OCI-LY1 (cell line): Measurements from ENCODE around the gene NEURL4.

Experiments used
- H2AFZ ChIP-seq: fragments of 200-600 bp; sonication (generic), shearing (Covaris generic); 2 replicates; pipeline ENCODE4 v1.6.0; 2014; ENCODE audit warnings: antibody characterized with exemption, mild to moderate bottlenecking, low read length
- H3F3A ChIP-seq: fragments of 200-600 bp; sonication (generic), shearing (Covaris generic); 2 replicates; pipeline ENCODE4 v1.6.0; 2014; ENCODE audit warnings: mild to moderate bottlenecking, antibody characterized with exemption, low read length, moderate library complexity; ENCODE audit not compliant: insufficient read depth
- H3K27ac ChIP-seq: fragments of 200-600 bp; sonication (generic); 2 replicates; pipeline ENCODE4 v1.5.1; 2014; ENCODE audit warnings: low read length, mixed run types, mild to moderate bottlenecking, low read depth; ENCODE audit not compliant: poor library complexity, severe bottlenecking
- H3K27me3 ChIP-seq: fragments of 200-600 bp; sonication (generic); 2 replicates; pipeline ENCODE4 v1.6.0; 2014; ENCODE audit warnings: antibody characterized with exemption, mild to moderate bottlenecking, low read length, moderate library complexity; ENCODE audit not compliant: insufficient read depth
- H3K36me3 ChIP-seq: fragments of 200-600 bp; sonication (generic); 2 replicates; pipeline ENCODE4 v1.6.1; 2014; ENCODE audit warnings: mild to moderate bottlenecking, antibody characterized with exemption, low read length, moderate library complexity, mixed read lengths; ENCODE audit not compliant: insufficient read depth
- H3K4me1 ChIP-seq: fragments of 200-600 bp; sonication (generic); 2 replicates; pipeline ENCODE4 v1.5.1; 2014; ENCODE audit warnings: mild to moderate bottlenecking, low read length, moderate library complexity; ENCODE audit not compliant: insufficient read depth, severe bottlenecking
- H3K4me2 ChIP-seq: fragments of 200-600 bp; sonication (generic), shearing (Covaris generic); 2 replicates; pipeline ENCODE4 v1.6.1; 2014; ENCODE audit warnings: low read length
- H3K4me3 ChIP-seq: fragments of 200-600 bp; sonication (generic); 2 replicates; pipeline ENCODE4 v1.5.1; 2014; ENCODE audit warnings: low read length, low read depth, mild to moderate bottlenecking, mixed read lengths; ENCODE audit not compliant: poor library complexity, severe bottlenecking
- H3K79me2 ChIP-seq: fragments of 200-600 bp; shearing (Covaris generic); 2 replicates; pipeline ENCODE4 v1.6.1; 2016; ENCODE audit warnings: mixed run types, low read length, mixed read lengths; ENCODE audit not compliant: insufficient read depth
- H3K9ac ChIP-seq: fragments of 200-600 bp; sonication (generic), shearing (Covaris generic); 2 replicates; pipeline ENCODE4 v1.6.1; 2014; ENCODE audit warnings: mild to moderate bottlenecking, low read length, mixed read lengths
- H3K9me2 ChIP-seq: fragments of 200-600 bp; sonication (generic), shearing (Covaris generic); 2 replicates; pipeline ENCODE4 v1.6.1; 2014; ENCODE audit warnings: low read depth, mild to moderate bottlenecking, low read length, mixed read lengths
- H3K9me3 ChIP-seq: fragments of 200-600 bp; shearing (Covaris generic); 2 replicates; pipeline ENCODE4 v1.6.1; 2014; ENCODE audit warnings: low read length, mixed read lengths
- H4K20me1 ChIP-seq: fragments of 200-600 bp; sonication (generic), shearing (Covaris generic); 2 replicates; pipeline ENCODE4 v1.6.0; 2016; ENCODE audit warnings: mild to moderate bottlenecking, low read length; ENCODE audit not compliant: insufficient read depth
- CTCF ChIP-seq: fragments of 200-600 bp; sonication (generic), shearing (Covaris generic); IDR thresholded peaks from 2 replicates; pipeline ENCODE4 v1.5.1; 2017; ENCODE audit warnings: mild to moderate bottlenecking, antibody characterized with exemption, low read length, moderate library complexity, mixed read lengths
- EZH2 ChIP-seq: fragments of 200-600 bp; sonication (generic), shearing (Covaris generic); IDR thresholded peaks from 2 replicates; pipeline ENCODE4 v1.8.0; 2017; ENCODE audit warnings: borderline replicate concordance, mixed run types, mild to moderate bottlenecking, antibody characterized with exemption, low read length, moderate library complexity, mixed read lengths

NEURL4 gene

GRCh38 chr17:7296189-7296861 lies 32.8 kb downstream of the NEURL4 start:
- no peaks in the 10 kb centered on the region for H4K20me1 ChIP-seq
- no peak overlapping the region for H3K9ac ChIP-seq
- no peaks in the 10 kb centered on the region for H3K79me2 ChIP-seq
- TF ChIP-seq CTCF: peak; percentile 95
- TF ChIP-seq EZH2: no peak
- no peaks in the 10 kb centered on the region for H3K9me3 ChIP-seq
- peaks cover 19% of the 10 kb centered on the region for H3K4me1 ChIP-seq
- H3K4me3 ChIP-seq: no peak overlapping the region
- H2AFZ ChIP-seq: no peak overlapping the region
- no peaks in the 10 kb centered on the region for H3F3A ChIP-seq
- no peaks in the 10 kb centered on the region for H3K27me3 ChIP-seq
- H3K9me2 ChIP-seq: no peaks in the 10 kb centered on the region
- H3K36me3 ChIP-seq: no peaks in the 10 kb centered on the region
- peak overlapping the region; percentile 42; the same call in 1 of the 2 replicates for H3K4me2 ChIP-seq
- H3K27ac ChIP-seq: no peak overlapping the region

DNA sequence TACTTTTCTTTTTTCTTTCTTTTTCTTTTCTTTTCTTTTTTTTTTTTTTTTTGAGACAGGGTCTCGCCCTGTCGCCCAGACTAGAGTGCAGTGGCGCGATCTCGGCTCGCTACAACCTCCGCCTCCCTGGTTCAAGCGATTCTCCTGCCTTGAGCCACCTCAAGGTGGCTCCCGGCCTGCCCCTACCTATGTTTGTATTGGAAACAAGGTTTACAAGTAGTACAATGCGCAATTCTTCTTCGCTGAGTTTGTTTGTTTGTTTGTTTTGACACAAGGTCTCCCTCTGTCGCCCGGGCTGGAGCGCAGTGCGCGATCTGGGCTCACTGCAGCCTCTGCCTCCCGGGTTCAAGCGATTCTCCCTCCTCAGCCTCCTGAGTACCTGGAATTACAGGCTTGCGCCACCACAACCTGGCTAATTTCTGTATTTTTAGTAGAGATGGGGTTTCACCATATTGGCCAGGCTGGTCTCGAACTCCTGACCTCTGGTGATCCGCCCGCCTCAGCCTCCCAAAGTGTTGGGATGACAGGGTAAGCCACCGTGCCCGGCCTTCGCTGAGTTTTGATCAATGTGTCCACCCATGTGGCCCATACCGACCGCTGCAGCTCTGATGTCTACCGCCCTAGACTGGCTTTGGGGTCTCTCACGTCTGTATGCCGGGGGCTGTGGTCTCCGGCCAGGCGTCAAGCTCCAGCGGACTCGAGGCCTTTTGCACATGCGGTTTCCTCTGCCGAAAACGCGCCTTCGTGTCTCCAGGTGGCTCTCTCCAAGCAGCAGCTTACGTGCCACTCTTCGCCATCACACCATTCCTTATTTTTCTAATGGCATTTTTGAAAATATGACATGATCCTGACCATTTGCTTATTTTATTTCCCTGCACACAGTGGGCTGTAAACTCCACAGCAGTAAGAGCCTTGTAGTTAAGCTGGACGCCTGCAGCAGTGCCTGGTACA lies 33.6 kb downstream of the NEURL4 start:
- H3K9me2 ChIP-seq: no peaks in the 10 kb centered on the region
- H2AFZ ChIP-seq: no peak overlapping the region
- no peaks in the 10 kb centered on the region for H3K27me3 ChIP-seq
- H3K4me2 ChIP-seq: peak overlapping the region; percentile 63
- peaks cover 19% of the 10 kb centered on the region for H3K4me1 ChIP-seq
- no peak overlapping the region for H3K27ac ChIP-seq
- no peaks in the 10 kb centered on the region for H3K79me2 ChIP-seq
- H3F3A ChIP-seq: no peaks in the 10 kb centered on the region
- no peak overlapping the region for H3K9ac ChIP-seq
- H3K9me3 ChIP-seq: no peaks in the 10 kb centered on the region
- no peaks in the 10 kb centered on the region for H3K36me3 ChIP-seq
- no peaks in the 10 kb centered on the region for H4K20me1 ChIP-seq
- peak overlapping the region; percentile 38 for H3K4me3 ChIP-seq
- TF ChIP-seq EZH2: no peak
- no peak for TF ChIP-seq CTCF

DNA sequence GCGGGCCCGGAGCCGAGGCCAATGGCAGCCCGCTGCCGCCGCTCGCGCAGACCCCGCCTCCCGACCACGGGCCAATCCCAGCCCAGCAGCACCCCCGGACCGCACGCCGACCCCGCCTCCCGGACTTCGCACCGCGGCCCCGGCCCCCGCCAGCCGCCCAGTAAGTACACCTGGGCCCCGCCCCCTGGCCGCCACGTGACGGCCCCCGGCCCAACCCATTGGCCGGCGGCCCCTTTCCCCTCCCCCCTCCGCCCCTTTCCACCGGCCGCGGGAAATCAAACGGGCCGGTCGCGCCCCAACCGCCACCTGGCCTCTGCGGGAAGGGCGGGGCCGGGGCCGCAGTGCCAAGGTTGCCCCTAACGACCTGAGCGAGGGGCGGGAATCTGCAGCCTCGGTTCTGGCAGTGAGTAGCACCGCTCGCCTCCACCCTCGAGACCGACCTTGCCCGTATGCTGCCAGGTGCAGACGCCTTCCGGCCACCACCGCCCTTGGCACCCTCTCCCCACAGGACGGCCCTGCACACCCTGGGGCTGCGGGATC lies 34.5 kb downstream of the NEURL4 start, which contains the start of gene YBX2:
TSS of gene YBX2 (minus strand) at position 26 of the 540 bp plus-strand sequence. CDS start 139 bp downstream, outside the sequence.
- Histone ChIP-seq H3K9me3 (no peaks in the 10 kb centered on the region), H3K4me3 (peak within 1 kb of the TSS; percentile 38), H3F3A (no peaks in the 10 kb centered on the region), H4K20me1 (no peaks in the 10 kb centered on the region), H3K9me2 (no peaks in the 10 kb centered on the region), H3K27ac (no peak within 1 kb of the TSS), H3K79me2 (no peaks in the 10 kb centered on the region), H3K27me3 (no peaks in the 10 kb centered on the region), H3K9ac (no peak within 1 kb of the TSS), H3K36me3 (no peaks in the 10 kb centered on the region), H2AFZ (no peak within 1 kb of the TSS), H3K4me2 (peak within 1 kb of the TSS; percentile 63), H3K4me1 (peaks cover 19% of the 10 kb centered on the region)
- TF ChIP-seq EZH2 (no peak), CTCF (no peak)
